H1 (cell line): ENCODE data around the gene FAM53B. TPM values are rescaled to one million over a fixed set of nuclear protein-coding genes. Genes with fewer than 3 reads are reported as not detected.

ENCODE experiments used
- FOSL1 ChIP-seq: IDR thresholded peaks from 2 replicates; pipeline ENCODE4 v1.6.1; 2011; ENCODE audit warnings: mild to moderate bottlenecking, low read depth, low read length, moderate library complexity; ENCODE audit not compliant: insufficient read depth
- KDM4A ChIP-seq: IDR thresholded peaks from one replicate; pipeline ENCODE4 v1.7.1; 2012; ENCODE audit warnings: low read depth, mild to moderate bottlenecking, moderate library complexity, low read length, inconsistent platforms; ENCODE audit not compliant: severe bottlenecking
- NANOG ChIP-seq: IDR thresholded peaks from 2 replicates; pipeline ENCODE4 v1.6.1; 2011; ENCODE audit warnings: low read length, low read depth, mild to moderate bottlenecking, inconsistent platforms; ENCODE audit not compliant: insufficient read depth, poor library complexity, severe bottlenecking
- RAD21 ChIP-seq, 2 experiments: IDR thresholded peaks in 1 of 2; conservative IDR thresholded peaks in 1 of 2; 2 replicates each; pipeline ENCODE4 v1.6.1; 2011; ENCODE audit warnings: low read depth in 2 of 2, low read length in 2 of 2, improper control_type of control experiment in 1 of 2, inconsistent platforms in 1 of 2, mild to moderate bottlenecking in 1 of 2, moderate library complexity in 1 of 2
- polyA plus RNA-seq, 7 experiments: library from polyadenylated mRNA; depleted of rRNA in 3 of 7; stranded (reverse) in 5 of 7; unstranded in 2 of 7; fragments of >200 nt in 5 of 7; fragments of 200-250 nt in 2 of 7; gene quantifications; 1 replicate in 5 of 7; 2 replicates in 1 of 7; 4 replicates in 1 of 7; pipeline versions ENCODE4 v1.2.1 to v1.2.3, GENCODE V29; 2011 to 2013; ENCODE audit warnings: missing spikeins in 2 of 7, mixed read lengths in 2 of 7
- total RNA-seq: library from RNA; stranded (reverse); fragmentation: NEBNext Ultra II Directional; extraction: Animal tissue kit (Norgen Biotek cat#: 25700); gene quantifications from 2 replicates; pipeline ENCODE4 v1.2.1, GENCODE V29; 2021

FAM53B gene
- total and polyA plus RNA-seq, 2 of the 8 experiments (the other 6 are each of a cell fraction or from before 2014, with no cell fraction given) = 5.3 to 14.4 TPM

GRCh38 chr10:124705381-124705740, 38.8 kb downstream of the FAM53B start (continued):
- TF ChIP-seq KDM4A (no peak), RAD21 (IDR thresholded peaks at IDR 0.05 in 1 of 2, conservative IDR thresholded peaks at IDR 0.05 in 1 of 2; ENCODE audit: low read depth in 2 of 2, low read length in 2 of 2) (no peak), NANOG (no peak), FOSL1 (no peak)
